SK-N-SH treated with all-trans-retinoic acid at 6 μM for 48 hours (cell line): ENCODE results near the gene MMP11.

ENCODE experiments used
- TF ChIP-seq, protein P1 (sequence below): fragments of 250-450 bp; sonication (Bioruptor Pico); IDR thresholded peaks from 2 replicates; pipeline ENCODE4 v1.5.1; 2020; ENCODE audit warnings: low read depth, mild to moderate bottlenecking, moderate library complexity
- TF ChIP-seq, protein P2 (sequence below): fragments of 250-450 bp; sonication (Bioruptor Pico); IDR thresholded peaks from 2 replicates; pipeline ENCODE4 v1.5.0; 2020; ENCODE audit warnings: mild to moderate bottlenecking, moderate library complexity

DNA sequence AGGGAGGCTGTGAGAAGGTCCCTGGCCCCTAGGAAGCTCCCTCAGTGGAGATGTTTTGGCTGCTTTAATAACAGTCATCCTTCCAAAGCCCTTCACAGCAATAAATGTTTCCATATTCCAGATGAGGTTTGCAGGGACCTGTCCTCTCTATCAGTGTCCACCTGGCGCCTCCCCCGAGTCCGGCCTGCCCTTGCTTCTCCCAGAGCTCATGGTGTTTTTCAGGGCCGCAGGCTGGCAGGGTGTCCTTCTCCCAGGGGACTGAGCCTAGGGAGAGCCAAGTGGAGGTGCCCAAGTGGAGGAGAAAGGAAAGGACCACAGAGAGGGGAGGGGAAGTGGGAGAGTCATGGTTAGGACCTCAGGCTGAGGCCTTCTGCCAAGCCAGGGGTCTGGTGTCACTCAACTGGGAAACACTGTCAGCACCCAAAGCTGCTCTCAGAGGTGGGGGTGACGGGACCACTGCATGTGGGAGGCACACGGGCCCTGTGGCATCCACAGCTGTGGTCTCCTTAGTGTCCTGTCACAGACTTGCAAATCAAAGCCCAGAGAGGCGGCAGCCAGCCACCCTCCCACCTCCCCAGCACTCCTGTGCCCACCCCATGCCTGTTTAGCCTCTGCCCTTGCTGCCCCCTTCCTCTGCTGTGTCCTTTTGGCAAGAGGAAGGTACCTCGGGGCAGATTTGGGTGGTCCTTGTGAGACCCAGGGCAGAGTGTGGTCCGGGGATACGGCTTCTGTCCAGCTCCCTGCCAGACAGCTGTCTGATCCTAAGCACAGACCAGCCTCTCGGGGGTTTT, 59.8 kb downstream of the MMP11 start:
- TF ChIP-seq, protein P1, sequence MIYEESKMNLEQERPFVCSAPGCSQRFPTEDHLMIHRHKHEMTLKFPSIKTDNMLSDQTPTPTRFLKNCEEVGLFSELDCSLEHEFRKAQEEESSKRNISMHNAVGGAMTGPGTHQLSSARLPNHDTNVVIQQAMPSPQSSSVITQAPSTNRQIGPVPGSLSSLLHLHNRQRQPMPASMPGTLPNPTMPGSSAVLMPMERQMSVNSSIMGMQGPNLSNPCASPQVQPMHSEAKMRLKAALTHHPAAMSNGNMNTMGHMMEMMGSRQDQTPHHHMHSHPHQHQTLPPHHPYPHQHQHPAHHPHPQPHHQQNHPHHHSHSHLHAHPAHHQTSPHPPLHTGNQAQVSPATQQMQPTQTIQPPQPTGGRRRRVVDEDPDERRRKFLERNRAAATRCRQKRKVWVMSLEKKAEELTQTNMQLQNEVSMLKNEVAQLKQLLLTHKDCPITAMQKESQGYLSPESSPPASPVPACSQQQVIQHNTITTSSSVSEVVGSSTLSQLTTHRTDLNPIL (CRISPR knock-in tag): no peak
- TF ChIP-seq, protein P2, sequence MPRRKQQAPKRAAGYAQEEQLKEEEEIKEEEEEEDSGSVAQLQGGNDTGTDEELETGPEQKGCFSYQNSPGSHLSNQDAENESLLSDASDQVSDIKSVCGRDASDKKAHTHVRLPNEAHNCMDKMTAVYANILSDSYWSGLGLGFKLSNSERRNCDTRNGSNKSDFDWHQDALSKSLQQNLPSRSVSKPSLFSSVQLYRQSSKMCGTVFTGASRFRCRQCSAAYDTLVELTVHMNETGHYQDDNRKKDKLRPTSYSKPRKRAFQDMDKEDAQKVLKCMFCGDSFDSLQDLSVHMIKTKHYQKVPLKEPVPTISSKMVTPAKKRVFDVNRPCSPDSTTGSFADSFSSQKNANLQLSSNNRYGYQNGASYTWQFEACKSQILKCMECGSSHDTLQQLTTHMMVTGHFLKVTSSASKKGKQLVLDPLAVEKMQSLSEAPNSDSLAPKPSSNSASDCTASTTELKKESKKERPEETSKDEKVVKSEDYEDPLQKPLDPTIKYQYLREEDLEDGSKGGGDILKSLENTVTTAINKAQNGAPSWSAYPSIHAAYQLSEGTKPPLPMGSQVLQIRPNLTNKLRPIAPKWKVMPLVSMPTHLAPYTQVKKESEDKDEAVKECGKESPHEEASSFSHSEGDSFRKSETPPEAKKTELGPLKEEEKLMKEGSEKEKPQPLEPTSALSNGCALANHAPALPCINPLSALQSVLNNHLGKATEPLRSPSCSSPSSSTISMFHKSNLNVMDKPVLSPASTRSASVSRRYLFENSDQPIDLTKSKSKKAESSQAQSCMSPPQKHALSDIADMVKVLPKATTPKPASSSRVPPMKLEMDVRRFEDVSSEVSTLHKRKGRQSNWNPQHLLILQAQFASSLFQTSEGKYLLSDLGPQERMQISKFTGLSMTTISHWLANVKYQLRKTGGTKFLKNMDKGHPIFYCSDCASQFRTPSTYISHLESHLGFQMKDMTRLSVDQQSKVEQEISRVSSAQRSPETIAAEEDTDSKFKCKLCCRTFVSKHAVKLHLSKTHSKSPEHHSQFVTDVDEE (CRISPR knock-in tag): 0 out of 2 replicates have a peak, but pooled peaks have one; percentile 30
